Measurements from ENCODE around the gene PGBD2.
"Not testable (repeated sequence)": the region's sequence is repeated elsewhere in the genome, so short reads cannot be mapped to it uniquely, and the experiment has no call there.

PGBD2 gene

DNA sequence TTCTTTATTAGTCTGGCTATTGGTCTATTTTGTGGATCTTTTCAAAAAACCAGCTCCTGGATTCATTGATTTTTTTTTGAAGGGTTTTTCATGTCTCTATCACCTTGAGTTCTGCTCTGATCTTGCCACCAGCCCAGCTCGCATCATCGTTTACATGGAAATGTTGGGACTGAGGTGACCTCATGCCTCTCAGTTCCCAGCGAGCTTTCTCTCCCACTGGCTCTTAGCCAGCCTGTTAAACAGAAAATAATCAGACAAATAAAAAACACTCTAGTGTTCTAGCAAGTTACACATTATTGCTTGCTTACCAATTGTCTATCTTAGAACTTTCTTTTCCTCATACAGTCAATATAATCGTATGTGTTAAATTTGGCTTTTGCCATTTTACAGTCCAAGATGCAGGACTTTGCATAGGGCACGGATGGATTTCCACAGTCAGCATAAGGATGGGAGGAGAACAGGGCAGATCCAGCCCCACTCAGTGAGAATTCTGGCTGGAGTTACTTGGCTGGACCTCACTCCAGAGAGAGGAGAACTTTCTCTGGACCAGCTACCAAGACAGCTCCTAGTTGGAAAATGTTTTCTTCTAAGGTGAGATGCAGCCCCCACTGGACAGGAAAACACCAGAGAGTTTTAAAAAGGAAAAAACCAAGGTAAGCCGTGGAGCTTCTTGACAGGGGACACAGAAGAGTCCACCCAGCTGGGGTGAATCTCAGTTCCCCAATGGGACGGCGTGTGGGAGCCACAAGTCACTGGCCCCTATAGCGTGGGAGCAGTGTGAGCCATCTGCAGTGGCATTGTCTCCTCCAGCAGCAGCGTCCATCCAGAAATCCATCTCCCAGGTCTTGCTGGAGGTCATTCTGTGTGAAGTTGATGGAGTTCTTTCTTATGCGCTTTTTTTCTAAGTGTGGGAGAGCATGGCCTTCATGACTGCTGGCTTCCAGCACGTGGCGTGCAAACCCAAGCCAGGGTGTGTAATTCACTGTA lies 17.6 kb downstream of the PGBD2 start:
- TF ChIP-seq CTCF (conservative IDR thresholded peaks at IDR 0.05; ENCODE audit: low read depth, low read length) = no peak
- Histone ChIP-seq H3K9ac (peak overlapping the region; percentile 39; the same call in 1 of the 2 replicates), H3K4me1 (ENCODE audit: low read depth, poor library complexity, severe bottlenecking) (peaks cover 61% of the 10 kb centered on the region), H3K4me3 (IDR thresholded peaks at IDR 0.05; ENCODE audit: insufficient read depth, low read depth, low read length) (peak overlapping the region; percentile 62), H2AFZ (ENCODE audit: low read depth) (no peak overlapping the region), H3K27ac (peak overlapping the region; percentile 76), H3K36me3 (ENCODE audit: insufficient read depth) (no peaks in the 10 kb centered on the region), H4K20me1 (ENCODE audit: insufficient read depth) (no peaks in the 10 kb centered on the region), H3K27me3 (ENCODE audit: insufficient read depth, low read depth) (no peaks in the 10 kb centered on the region), H3K79me2 (ENCODE audit: insufficient read depth, low read depth) (no peaks in the 10 kb centered on the region), H3K4me2 (peak overlapping the region; percentile 87)

DNA sequence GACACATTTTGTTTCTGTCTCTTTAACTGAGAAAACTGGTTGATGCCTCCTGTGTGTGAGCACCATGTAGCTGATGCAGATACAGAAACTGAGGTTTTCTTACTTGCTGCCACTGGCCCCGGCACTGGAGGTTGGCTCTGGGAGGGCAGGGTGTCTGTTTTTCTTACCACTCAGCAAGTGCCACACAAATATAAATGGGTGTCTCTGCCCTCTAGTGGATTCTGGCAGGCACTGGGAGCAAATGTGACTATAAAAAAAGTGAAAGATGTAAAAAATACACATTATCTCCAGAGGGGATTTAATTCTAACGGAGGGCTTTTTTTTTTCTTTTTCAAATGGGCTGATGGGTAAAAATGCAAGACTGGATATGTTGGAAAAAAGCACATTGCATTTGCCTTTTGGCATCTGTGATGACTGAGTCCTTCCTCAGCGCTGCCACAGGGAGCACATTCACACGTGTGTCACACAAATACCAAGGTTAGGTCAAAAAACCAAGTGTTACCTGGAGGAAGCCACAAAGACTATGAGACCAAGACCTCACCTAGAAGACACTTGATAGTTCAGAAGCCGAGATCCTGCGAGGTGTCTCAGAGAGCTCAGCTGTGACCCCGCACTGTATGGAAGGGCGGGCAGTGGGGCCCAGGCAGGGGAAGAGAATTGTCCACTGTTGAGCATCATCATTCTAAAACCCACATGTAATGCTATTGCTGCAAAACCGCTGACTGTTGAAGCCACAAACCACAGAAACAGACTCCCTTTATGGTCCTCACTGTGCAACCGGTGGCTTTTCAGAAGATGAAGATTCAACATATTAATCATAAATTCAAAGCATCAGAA lies 18.9 kb downstream of the PGBD2 start:
- Histone ChIP-seq H3K4me1 (ENCODE audit: low read depth, poor library complexity, severe bottlenecking) (peaks cover 63% of the 10 kb centered on the region), H3K79me2 (ENCODE audit: insufficient read depth, low read depth) (no peaks in the 10 kb centered on the region), H3K9ac (peak overlapping the region; percentile 39; the same call in 1 of the 2 replicates), H3K4me2 (peak overlapping the region; percentile 87), H3K4me3 (IDR thresholded peaks at IDR 0.05; ENCODE audit: insufficient read depth, low read depth, low read length) (peak overlapping the region; percentile 62), H3K36me3 (ENCODE audit: insufficient read depth) (no peaks in the 10 kb centered on the region), H4K20me1 (ENCODE audit: insufficient read depth) (no peaks in the 10 kb centered on the region), H2AFZ (ENCODE audit: low read depth) (peak overlapping the region; percentile 38; the same call in 1 of the 2 replicates), H3K27ac (peak overlapping the region; percentile 76), H3K27me3 (ENCODE audit: insufficient read depth, low read depth) (no peaks in the 10 kb centered on the region)
- peak; percentile 94 for TF ChIP-seq CTCF (conservative IDR thresholded peaks at IDR 0.05; ENCODE audit: low read depth, low read length)

DNA sequence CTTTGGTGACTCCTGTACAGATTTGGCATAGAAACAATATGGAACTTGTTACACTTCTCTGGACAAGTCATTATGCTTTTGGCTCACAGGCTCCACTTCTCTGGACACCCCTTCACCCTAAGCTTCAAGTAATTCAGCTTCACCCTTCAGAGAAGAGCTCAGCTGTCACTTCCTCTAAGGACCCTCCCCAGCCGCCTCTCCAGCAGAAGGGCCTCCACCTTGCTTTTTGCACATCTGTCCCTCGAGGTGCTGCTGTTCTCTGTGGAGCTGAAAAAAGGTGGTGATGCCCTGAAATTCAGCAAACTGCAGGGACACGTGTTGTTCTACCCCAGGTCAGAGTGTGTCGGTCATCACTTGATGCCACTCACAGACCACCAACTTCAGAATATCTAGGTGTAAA lies 19.8 kb downstream of the PGBD2 start:
- H3K36me3 ChIP-seq (ENCODE audit: insufficient read depth); H3K79me2 ChIP-seq (ENCODE audit: insufficient read depth, low read depth); H4K20me1 ChIP-seq (ENCODE audit: insufficient read depth); H3K27me3 ChIP-seq (ENCODE audit: insufficient read depth, low read depth); H3K4me3 ChIP-seq (IDR thresholded peaks at IDR 0.05; ENCODE audit: insufficient read depth, low read depth, low read length): not testable (repeated sequence)
- peak overlapping the region; percentile 23; the same call in 1 of the 2 replicates for H2AFZ ChIP-seq (ENCODE audit: low read depth)
- peak overlapping the region; percentile 87 for H3K4me2 ChIP-seq
- peaks cover 63% of the 10 kb centered on the region for H3K4me1 ChIP-seq (ENCODE audit: low read depth, poor library complexity, severe bottlenecking)
- peak overlapping the region; percentile 39; the same call in 1 of the 2 replicates for H3K9ac ChIP-seq
- H3K27ac ChIP-seq = peak overlapping the region; percentile 76

DNA sequence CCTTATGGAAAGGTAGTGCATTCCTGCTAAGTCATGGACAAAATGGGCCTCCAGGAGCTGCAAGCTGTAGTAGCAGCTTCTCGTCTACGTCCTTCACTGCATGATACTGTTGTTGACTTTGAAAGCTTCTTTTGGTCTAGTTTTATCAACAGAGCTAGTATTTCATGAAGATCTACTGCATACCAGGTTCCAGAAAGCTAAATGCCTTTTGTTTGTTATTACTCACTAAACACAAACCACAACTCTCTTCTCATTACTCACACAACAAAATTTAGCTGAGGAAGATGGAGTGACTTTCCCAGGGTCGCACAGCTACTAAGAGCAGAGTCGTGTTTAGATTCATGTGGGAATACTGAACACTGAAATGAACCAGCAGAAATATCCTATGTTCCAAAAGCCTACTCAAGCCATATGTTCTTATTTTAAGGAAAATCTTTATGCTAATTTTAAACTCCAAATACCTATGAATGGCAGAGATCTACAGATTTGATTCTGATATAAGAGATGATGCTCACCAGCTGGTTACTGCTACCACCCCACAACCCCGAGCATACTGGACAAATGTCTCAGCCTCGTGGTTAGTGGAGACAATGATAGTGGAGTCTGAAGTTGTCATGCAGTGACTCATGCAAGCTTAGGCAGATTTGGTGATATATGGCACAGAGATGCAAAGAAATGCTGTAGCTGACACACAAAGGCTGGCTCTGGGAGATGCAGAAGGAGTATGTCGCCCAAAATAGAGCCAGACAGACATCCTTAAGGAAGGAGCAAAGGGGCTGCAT lies 20.6 kb downstream of the PGBD2 start:
- no peaks in the 10 kb centered on the region for H4K20me1 ChIP-seq (ENCODE audit: insufficient read depth)
- no peak overlapping the region for H3K9ac ChIP-seq
- no peak overlapping the region for H3K4me3 ChIP-seq (IDR thresholded peaks at IDR 0.05; ENCODE audit: insufficient read depth, low read depth, low read length)
- H3K79me2 ChIP-seq (ENCODE audit: insufficient read depth, low read depth) = no peaks in the 10 kb centered on the region
- H3K4me2 ChIP-seq = peak overlapping the region; percentile 87
- peaks cover 63% of the 10 kb centered on the region for H3K4me1 ChIP-seq (ENCODE audit: low read depth, poor library complexity, severe bottlenecking)
- no peaks in the 10 kb centered on the region for H3K27me3 ChIP-seq (ENCODE audit: insufficient read depth, low read depth)
- no peaks in the 10 kb centered on the region for H3K36me3 ChIP-seq (ENCODE audit: insufficient read depth)
- H2AFZ ChIP-seq (ENCODE audit: low read depth) = no peak overlapping the region
- no peak for TF ChIP-seq CTCF (conservative IDR thresholded peaks at IDR 0.05; ENCODE audit: low read depth, low read length)
- H3K27ac ChIP-seq = peak overlapping the region; percentile 28; the same call in 1 of the 2 replicates

DNA sequence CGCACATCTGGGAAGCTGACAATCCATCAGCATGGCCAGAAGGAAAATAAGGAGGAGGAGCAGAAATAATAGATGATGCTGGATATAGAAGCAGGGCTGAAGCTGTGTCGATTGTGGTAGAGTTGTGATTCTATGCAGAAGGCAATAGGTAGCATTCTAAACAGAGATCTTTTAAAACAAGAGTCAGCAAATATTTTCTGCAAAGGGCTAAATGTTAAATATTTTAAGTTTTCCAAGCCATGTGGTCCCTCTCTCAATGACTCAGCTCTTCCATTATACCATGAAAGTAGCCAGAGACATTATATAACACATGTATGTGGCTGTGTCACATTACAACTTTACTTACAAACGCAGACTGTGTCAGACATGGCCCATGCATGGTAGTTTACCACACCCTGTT lies 21.2 kb downstream of the PGBD2 start:
- not testable (repeated sequence) for H3K36me3 ChIP-seq (ENCODE audit: insufficient read depth); H3K27me3 ChIP-seq (ENCODE audit: insufficient read depth, low read depth); H3K79me2 ChIP-seq (ENCODE audit: insufficient read depth, low read depth); H3K4me3 ChIP-seq (IDR thresholded peaks at IDR 0.05; ENCODE audit: insufficient read depth, low read depth, low read length); H3K27ac ChIP-seq; H3K9ac ChIP-seq; H4K20me1 ChIP-seq (ENCODE audit: insufficient read depth); H2AFZ ChIP-seq (ENCODE audit: low read depth)
- Histone ChIP-seq H3K4me2 (peak overlapping the region; percentile 87), H3K4me1 (ENCODE audit: low read depth, poor library complexity, severe bottlenecking) (peaks cover 62% of the 10 kb centered on the region)

DNA sequence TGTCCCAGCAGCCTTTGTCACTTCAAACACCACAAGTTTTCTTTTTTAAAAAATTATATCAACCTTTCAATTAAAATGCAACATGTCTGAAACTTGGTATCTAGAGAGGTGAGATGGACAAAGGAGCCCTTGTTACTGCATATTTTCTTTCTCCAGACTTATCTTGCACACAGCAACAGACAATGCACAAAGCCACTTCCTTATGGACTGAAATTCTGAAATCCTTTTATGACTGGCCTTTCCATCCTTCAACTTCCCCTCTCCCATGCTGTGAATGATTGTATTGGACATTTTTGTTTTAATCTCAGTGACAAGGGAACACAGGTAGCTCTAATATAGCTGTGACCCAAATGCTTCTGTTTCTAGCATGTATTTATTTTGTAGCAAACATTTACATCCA lies 22.1 kb downstream of the PGBD2 start:
- not testable (repeated sequence) for H3K9ac ChIP-seq; H3K36me3 ChIP-seq (ENCODE audit: insufficient read depth); H3K27ac ChIP-seq; H3K4me3 ChIP-seq (IDR thresholded peaks at IDR 0.05; ENCODE audit: insufficient read depth, low read depth, low read length); H3K27me3 ChIP-seq (ENCODE audit: insufficient read depth, low read depth); H2AFZ ChIP-seq (ENCODE audit: low read depth); H3K79me2 ChIP-seq (ENCODE audit: insufficient read depth, low read depth); H4K20me1 ChIP-seq (ENCODE audit: insufficient read depth)
- H3K4me2 ChIP-seq = peak overlapping the region; percentile 87; the same call in 1 of the 2 replicates
- H3K4me1 ChIP-seq (ENCODE audit: low read depth, poor library complexity, severe bottlenecking) = peaks cover 53% of the 10 kb centered on the region

DNA sequence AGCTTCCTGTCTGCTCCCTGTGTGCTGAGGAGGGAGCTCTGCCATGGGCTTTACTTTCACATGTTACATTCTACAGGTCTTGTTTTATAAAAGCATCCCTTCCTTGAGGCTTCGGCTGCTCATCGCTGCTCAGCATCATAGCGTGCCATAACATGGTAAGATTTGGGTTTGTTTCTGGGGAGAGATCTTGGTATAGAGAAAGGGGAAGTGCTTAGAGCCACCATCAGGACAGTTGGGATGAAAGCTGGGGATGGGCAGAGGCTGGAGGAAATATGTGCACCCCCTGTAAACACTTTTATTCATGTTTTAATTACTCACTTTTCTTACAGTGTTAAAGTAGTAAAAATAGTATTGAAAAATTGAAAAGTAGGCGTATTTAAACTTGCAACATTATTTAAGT lies 24.0 kb downstream of the PGBD2 start:
- not testable (repeated sequence) for H3K4me3 ChIP-seq (IDR thresholded peaks at IDR 0.05; ENCODE audit: insufficient read depth, low read depth, low read length); H3K4me2 ChIP-seq; H2AFZ ChIP-seq (ENCODE audit: low read depth); H3K9ac ChIP-seq; H3K79me2 ChIP-seq (ENCODE audit: insufficient read depth, low read depth); H3K36me3 ChIP-seq (ENCODE audit: insufficient read depth); H3K27ac ChIP-seq; H4K20me1 ChIP-seq (ENCODE audit: insufficient read depth); H3K27me3 ChIP-seq (ENCODE audit: insufficient read depth, low read depth)
- H3K4me1 ChIP-seq (ENCODE audit: low read depth, poor library complexity, severe bottlenecking) = peaks cover 36% of the 10 kb centered on the region
